ENCODE data around the gene DPYSL5.

DNA sequence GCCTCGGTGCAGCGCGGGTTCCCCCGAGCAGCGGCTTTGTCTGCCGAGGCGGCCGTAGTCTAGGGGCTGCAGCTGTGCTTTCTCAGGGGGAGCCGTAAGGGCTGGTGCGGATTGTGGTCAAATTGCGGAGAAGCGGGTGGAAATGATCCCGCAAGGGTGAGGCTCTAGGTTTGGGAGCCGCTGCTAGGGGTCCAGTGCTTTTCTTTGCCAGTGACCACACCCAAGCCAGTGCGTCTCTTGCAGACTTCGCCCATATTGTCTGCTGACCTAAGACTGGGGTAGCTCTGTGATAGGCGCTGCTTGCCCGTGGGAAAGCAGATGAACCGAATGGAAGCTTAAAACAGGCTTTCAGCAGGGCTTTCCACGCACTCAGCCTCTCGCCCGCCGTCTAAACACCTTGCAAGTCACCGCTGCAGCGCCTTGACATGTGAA is 2.1 kb downstream of the DPYSL5 start:
- TF ChIP-seq, protein P1, sequence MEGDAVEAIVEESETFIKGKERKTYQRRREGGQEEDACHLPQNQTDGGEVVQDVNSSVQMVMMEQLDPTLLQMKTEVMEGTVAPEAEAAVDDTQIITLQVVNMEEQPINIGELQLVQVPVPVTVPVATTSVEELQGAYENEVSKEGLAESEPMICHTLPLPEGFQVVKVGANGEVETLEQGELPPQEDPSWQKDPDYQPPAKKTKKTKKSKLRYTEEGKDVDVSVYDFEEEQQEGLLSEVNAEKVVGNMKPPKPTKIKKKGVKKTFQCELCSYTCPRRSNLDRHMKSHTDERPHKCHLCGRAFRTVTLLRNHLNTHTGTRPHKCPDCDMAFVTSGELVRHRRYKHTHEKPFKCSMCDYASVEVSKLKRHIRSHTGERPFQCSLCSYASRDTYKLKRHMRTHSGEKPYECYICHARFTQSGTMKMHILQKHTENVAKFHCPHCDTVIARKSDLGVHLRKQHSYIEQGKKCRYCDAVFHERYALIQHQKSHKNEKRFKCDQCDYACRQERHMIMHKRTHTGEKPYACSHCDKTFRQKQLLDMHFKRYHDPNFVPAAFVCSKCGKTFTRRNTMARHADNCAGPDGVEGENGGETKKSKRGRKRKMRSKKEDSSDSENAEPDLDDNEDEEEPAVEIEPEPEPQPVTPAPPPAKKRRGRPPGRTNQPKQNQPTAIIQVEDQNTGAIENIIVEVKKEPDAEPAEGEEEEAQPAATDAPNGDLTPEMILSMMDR (IDR thresholded peaks at IDR 0.05): no peak
- no peak for TF ChIP-seq POLR2A (IDR thresholded peaks at IDR 0.05)

All from right lobe of liver (tissue), 4 donors.